HG03095 (cell line): ENCODE measurements around the gene CACNA2D4.

Experiments used
- ATAC-seq: cut with Tn5 transposase; IDR thresholded peaks from one replicate; pipeline ENCODE4 v1.9.1; 2021; ENCODE audit warnings: moderate library complexity; ENCODE audit not compliant: unreplicated experiment

CACNA2D4 gene

GRCh38 chr12:1847411-1847810, 71.0 kb downstream of the CACNA2D4 start:
- no peak for ATAC-seq

- ATAC-seq = no peak
These were observed 71.7 kb downstream of the CACNA2D4 start for GRCh38 chr12:1846421-1847405.

GRCh38 chr12:1845886-1846285, 72.6 kb downstream of the CACNA2D4 start:
- no peak for ATAC-seq

DNA sequence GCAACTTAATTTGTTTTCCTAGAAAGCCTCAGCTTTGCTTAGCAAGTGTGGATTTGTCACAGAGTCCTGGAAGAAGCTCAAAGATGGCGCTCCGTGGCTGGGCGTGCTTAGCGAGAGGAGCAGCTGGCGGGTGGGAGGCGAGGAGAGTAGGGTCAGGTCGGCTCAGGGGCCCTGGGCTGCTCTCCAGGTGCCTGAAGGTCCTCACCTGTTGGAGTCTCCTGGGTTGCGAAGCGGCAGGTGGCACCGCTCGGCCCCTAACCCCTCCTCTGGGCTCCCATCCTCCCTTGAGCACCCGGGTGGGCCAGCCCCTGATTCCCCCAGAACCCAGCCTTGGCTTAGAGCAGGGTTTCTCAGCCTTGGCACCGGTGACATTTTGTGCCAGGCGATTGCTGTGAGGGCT, 73.0 kb downstream of the CACNA2D4 start:
- no peak for ATAC-seq

DNA sequence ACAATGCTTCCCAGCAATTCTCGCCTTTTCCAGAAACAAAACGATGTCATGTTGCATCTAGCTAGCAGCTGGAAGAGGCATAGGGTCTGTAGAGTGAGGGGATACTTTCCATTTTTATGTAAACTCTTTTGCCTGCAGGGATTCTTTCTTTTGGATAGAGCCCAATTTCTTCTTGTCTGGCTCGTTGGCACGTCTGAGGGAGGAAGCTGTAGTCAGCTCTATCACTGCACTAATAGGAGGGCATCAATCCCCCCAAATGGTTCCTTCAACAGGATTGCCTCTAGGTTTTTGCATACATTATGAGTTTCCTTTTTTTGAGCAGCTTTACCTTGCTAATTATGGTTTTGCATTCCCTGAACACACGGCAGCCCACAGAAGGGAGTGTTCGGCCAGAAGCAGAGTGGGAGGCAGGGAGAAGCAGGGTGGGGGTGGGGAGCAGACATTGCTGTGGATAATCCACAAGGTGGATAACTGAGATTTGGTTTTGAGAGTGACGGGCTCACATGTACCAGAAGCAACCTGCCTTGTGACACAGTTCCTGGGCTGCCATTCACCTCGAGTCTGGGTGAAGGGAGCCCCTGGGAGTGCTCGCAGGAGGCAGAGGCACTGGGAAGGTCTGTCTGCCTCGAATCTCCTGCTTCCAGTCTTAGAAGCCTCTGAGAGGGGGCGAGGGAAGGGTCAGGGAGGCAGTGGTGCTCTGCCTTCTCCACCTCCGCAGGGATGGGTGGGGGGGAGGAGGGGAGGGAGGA, 73.6 kb downstream of the CACNA2D4 start:
- ATAC-seq = no peak

GRCh38 chr12:1844223-1844622, 74.2 kb downstream of the CACNA2D4 start:
- ATAC-seq = no peak

- no peak for ATAC-seq
These were observed 74.8 kb downstream of the CACNA2D4 start for GRCh38 chr12:1843641-1844005.

DNA sequence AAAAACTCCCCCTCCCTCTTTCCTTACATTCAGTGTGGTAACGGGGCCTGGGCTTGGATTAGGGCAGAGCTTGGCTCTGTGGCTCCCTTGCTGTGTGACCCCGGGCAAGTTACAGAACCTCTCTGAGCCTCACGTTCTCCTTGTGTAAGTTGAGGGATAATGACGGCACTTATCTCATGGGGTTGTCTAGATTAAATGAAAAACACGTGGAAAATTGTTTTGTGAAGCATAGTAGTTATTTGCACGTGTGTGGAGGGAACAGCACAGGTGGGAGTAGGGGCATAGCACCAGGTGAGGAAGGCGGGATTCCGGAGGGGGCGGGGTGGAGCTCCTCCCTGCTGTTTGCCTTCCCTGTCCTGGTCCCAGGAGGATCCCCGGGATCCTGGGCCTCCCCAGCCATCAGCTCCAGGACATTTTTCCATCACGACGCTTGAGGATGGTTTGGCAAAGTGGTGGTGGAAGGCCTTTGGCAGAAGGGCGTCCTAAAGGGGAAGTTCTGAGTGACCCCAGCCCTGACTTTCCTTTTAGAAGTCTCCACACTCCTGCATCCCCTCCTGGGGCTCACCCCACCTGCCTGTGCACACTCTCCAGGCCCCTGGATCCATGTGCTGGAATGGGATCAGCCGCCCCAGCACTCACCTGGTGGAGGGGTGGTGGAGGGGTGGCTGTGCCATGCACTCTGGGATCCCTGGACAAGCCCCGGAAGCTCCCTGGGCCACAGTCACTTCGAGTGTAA, 75.4 kb downstream of the CACNA2D4 start:
- no peak for ATAC-seq

DNA sequence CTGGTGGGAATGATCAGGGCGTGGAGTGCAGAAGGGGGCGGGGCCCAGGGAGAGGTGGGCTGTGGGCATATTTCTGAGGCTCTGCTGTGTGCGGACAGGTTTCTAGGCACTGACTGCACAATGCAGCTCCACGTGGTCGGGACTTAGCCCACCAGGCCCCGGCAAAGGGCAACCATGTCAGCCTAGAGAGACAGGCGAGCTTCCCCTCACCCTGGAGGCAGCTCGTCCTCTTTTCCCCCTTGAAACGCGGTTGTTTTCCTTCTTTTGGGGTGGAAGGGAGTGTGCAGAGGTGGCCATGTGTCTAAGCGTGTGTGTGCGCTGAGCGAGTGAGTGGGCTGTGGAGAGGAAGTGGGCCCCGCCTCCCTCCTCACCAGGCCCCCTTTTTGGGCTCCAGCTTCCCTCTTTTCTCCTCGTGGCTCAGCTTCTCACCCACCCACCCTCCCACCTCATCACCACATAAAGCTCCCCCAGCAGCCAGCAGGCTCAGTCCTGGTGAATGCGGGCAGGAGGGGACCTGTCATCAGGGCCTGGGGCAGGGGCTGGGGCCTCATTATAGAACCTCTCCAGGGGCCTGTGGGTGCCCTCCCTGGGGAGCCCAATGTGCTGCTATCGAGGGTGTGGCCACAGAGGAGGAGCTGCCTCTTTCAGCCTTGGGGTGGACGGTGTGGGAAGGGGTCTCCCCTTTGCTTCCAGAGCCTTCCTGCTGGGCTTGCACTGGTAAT, 76.1 kb downstream of the CACNA2D4 start:
- no peak for ATAC-seq

GRCh38 chr12:1841586-1842182, 76.8 kb downstream of the CACNA2D4 start:
- no peak for ATAC-seq

- no peak for ATAC-seq
These were observed 77.4 kb downstream of the CACNA2D4 start for GRCh38 chr12:1840981-1841425.

GRCh38 chr12:1839956-1840951, 78.2 kb downstream of the CACNA2D4 start:
- no peak for ATAC-seq

DNA sequence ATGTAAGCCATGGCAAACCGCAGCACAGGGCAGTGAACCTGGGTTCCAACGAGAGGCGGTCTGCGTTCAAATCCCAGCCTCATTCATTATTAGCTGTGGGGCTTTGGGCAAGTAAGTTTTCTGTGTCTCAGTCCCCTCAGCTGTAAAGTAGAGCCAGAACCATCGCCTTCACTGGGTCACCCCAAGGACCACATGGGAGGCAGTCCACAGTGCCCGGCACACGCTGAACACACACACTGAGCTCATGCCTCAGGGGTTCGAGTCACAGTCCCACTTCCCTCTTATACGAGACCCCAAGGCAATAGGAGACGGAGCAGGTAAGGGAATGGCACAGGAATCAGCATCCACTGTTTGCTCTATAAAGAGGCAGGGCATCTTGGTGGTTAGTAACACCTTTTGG, 79.0 kb downstream of the CACNA2D4 start:
- no peak for ATAC-seq

GRCh38 chr12:1838994-1839365, 79.5 kb downstream of the CACNA2D4 start:
- ATAC-seq = no peak

DNA sequence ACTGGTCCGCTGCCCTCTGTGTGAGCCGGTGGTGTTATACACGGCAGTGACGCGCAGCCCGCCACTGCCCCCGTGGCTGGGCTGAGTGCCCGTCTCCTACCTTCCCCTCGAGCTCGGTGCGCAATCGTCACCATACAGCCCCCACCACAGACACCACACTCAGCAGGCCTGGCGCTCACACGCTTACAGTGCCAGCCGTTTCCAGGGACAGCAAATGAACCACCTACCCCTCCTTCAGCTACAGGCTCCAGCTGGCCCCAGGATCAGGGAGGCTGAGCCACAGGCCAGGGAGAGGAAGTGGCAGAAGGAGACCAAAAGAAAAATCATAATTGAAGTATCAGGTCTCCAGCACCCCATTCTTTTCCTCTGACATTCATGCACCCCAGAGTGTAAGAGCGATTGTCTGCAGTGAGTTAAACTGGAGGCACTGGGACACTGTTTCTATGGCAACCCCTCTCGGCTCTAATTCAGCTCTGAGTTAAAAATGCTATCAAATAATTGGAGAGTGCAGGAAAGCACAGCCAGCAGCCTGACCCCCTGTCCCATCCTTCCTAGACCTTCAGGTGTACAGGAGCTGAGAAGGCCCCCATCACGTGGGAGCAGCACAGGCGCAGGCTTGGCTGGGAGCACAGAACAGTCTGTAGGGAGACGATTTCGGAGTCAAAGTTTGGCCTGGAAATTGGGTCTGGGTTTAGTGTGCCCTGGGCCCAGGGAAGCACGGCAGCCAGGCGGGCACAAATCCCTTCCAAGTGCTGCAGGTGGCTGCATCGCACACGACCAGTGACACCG, 80.1 kb downstream of the CACNA2D4 start:
- no peak for ATAC-seq

- ATAC-seq = no peak
These were observed 80.8 kb downstream of the CACNA2D4 start for GRCh38 chr12:1837541-1838204.

DNA sequence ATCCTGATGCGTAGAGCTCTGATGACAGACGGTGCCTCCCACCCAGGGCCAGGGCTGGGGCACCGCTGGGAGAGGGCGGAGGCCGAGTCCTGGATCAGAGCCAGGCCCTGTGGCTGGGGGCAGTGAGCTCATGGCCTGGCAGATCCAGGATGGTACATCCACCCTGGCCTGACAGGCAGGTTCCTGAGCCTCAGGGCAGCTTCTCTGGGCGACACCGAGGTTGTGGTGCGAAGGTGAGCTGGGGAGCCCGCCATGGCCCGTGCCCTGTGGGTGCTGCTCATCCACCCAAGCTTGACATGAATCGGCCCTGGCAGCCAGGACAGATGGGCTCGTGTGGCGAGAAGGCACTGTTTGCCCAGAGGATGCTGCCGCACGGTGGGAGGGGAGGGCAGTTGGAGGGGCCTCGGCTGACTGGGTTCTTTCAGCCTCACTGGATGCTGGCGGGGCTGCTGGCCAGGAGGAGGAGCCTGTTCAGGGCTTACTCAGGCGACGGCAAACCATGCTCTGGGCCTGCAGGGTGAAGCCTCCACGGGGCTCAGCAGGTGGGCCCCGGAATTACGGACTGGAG, 81.5 kb downstream of the CACNA2D4 start:
- no peak for ATAC-seq
